HepG2 (cell line): ENCODE results near the gene CASZ1. TPM values are rescaled to one million over a fixed set of nuclear protein-coding genes. Genes with fewer than 3 reads are reported as not detected.

Experiments used
- AKAP8 ChIP-seq: sonication (generic); formaldehyde crosslinking; IDR thresholded peaks from 2 replicates; pipeline ENCODE4 v1.5.1; 2020; ENCODE audit warnings: mild to moderate bottlenecking, missing genetic modification reagents
- CREM ChIP-seq, 2 experiments: sonication (generic) in 1 of 2; formaldehyde crosslinking in 1 of 2; IDR thresholded peaks; 2 replicates each; pipeline versions ENCODE4 v1.4.0 to v1.6.1; 2016 to 2020; ENCODE audit warnings: antibody characterized with exemption in 1 of 2, mild to moderate bottlenecking in 1 of 2, missing genetic modification reagents in 1 of 2
- DNMT3B ChIP-seq: conservative IDR thresholded peaks from 2 replicates; pipeline ENCODE4 v1.6.1; 2016; ENCODE audit warnings: missing biosample characterization, control low read depth
- KLF12 ChIP-seq: sonication (generic); formaldehyde crosslinking; IDR thresholded peaks from 2 replicates; pipeline ENCODE4 v1.4.0; 2020; ENCODE audit warnings: missing genetic modification reagents, borderline replicate concordance
- KLF16 ChIP-seq, 2 experiments: sonication (generic) in 1 of 2; formaldehyde crosslinking in 1 of 2; IDR thresholded peaks; 2 replicates each; pipeline versions ENCODE4 v1.6.1 to v1.8.0; 2016 to 2023; ENCODE audit warnings: missing genetic modification reagents in 2 of 2, missing compliant biosample characterization in 1 of 2
- MED1 ChIP-seq: sonication (generic); formaldehyde crosslinking; IDR thresholded peaks from 2 replicates; pipeline ENCODE4 v1.4.0; 2020; ENCODE audit warnings: missing genetic modification reagents
- MLLT10 ChIP-seq: sonication (generic); formaldehyde crosslinking; IDR thresholded peaks from 2 replicates; pipeline ENCODE4 v1.4.0; 2020; ENCODE audit warnings: missing genetic modification reagents
- MLXIP ChIP-seq: sonication (generic); formaldehyde crosslinking; IDR thresholded peaks from 2 replicates; pipeline ENCODE4 v1.9.0; 2021; ENCODE audit warnings: missing genetic modification reagents, borderline replicate concordance
- NFIC ChIP-seq: IDR thresholded peaks from 2 replicates; pipeline ENCODE4 v1.6.1; 2012; ENCODE audit warnings: mild to moderate bottlenecking, low read length, inconsistent platforms
- SALL1 ChIP-seq: sonication (generic); formaldehyde crosslinking; IDR thresholded peaks from 2 replicates; pipeline ENCODE4 v1.8.0; 2022; ENCODE audit warnings: mild to moderate bottlenecking, missing genetic modification reagents
- TP53 ChIP-seq: sonication (generic); formaldehyde crosslinking; conservative IDR thresholded peaks from 2 replicates; pipeline ENCODE4 v1.4.0; 2020; ENCODE audit warnings: missing genetic modification reagents
- ZBTB33 ChIP-seq: sonication (generic); formaldehyde crosslinking; IDR thresholded peaks from 2 replicates; pipeline ENCODE4 v1.4.0; 2020; ENCODE audit warnings: missing genetic modification reagents
- ZNF331 ChIP-seq: sonication (generic); formaldehyde crosslinking; IDR thresholded peaks from 2 replicates; pipeline ENCODE4 v1.4.0; 2020; ENCODE audit warnings: missing genetic modification reagents
- ZNF766 ChIP-seq: sonication (generic); formaldehyde crosslinking; IDR thresholded peaks from 2 replicates; pipeline ENCODE4 v1.5.0; 2020; ENCODE audit warnings: missing genetic modification reagents, borderline replicate concordance
- ZSCAN21 ChIP-seq: sonication (generic); formaldehyde crosslinking; IDR thresholded peaks from 2 replicates; pipeline ENCODE4 v1.8.0; 2022; ENCODE audit warnings: mild to moderate bottlenecking, missing genetic modification reagents, moderate library complexity, borderline replicate concordance
- polyA plus RNA-seq, 8 experiments: library from polyadenylated mRNA; depleted of rRNA in 3 of 8; stranded (reverse) in 7 of 8; unstranded in 1 of 8; fragments of >200 nt; fragmentation: Illumina TruSeq in 4 of 8; extraction: Trizol in 4 of 8; gene quantifications; 2 replicates each; pipeline versions ENCODE4 v1.2.1 to v1.2.3, GENCODE V29; 2011 to 2016; ENCODE audit warnings: low read depth in 4 of 8, missing spikeins in 1 of 8, mixed read lengths in 1 of 8; ENCODE audit not compliant: insufficient read depth in 1 of 8
- total RNA-seq, 5 experiments: library from RNA; depleted of rRNA; stranded (reverse); fragments of >200 nt; fragmentation: Illumina TruSeq; extraction: Trizol; gene quantifications; 2 replicates each; pipeline ENCODE4 v1.2.3, GENCODE V29; 2016; ENCODE audit warnings: low read depth in 1 of 5
- TF ChIP-seq, protein P1 (sequence below): sonication (generic); formaldehyde crosslinking; IDR thresholded peaks from 2 replicates; pipeline ENCODE4 v1.8.0; 2022; ENCODE audit warnings: missing genetic modification reagents, mild to moderate bottlenecking, moderate library complexity, borderline replicate concordance
- TF ChIP-seq, protein P2 (sequence below): sonication (generic); formaldehyde crosslinking; IDR thresholded peaks from 2 replicates; pipeline ENCODE4 v1.9.0; 2021; ENCODE audit warnings: missing genetic modification reagents, borderline replicate concordance

Gene CASZ1
- total and polyA plus RNA-seq, 2 of the 13 experiments (the other 11 are each of a cell fraction or from before 2014, with no cell fraction given) = 1.9 to 3.7 TPM

- TF ChIP-seq ZNF766 (CRISPR knock-in tag) (no peak; the same call in 1 of the 2 replicates), DNMT3B (0 out of 2 replicates have a peak, but pooled peaks have one; percentile 26), MED1 (peak; percentile 69), ZBTB33 (CRISPR knock-in tag) (peak; percentile 18; the same call in 1 of the 2 replicates), KLF16 (CRISPR knock-in tag; IDR thresholded peaks at IDR 0.05) (peak in 1 of 2 experiments; percentile 48; a peak in 1 of 4 replicates), ZNF331 (CRISPR knock-in tag) (0 out of 2 replicates have a peak, but pooled peaks have one; percentile 54), NFIC (peak; percentile 43; the same call in 1 of the 2 replicates), SALL1 (CRISPR knock-in tag) (peak; percentile 94), TP53 (CRISPR knock-in tag) (no peak), CREM (IDR thresholded peaks at IDR 0.05) (peak; percentile 49; the same call in 1 of the 2 replicates), CREM (CRISPR knock-in tag; IDR thresholded peaks at IDR 0.05) (no peak), AKAP8 (CRISPR knock-in tag) (no peak), MLXIP (CRISPR knock-in tag) (0 out of 2 replicates have a peak, but pooled peaks have one; percentile 10), MLLT10 (CRISPR knock-in tag) (no peak), ZSCAN21 (peak; percentile 34; the same call in 1 of the 2 replicates), KLF12 (CRISPR knock-in tag) (no peak)
- TF ChIP-seq, protein P1, sequence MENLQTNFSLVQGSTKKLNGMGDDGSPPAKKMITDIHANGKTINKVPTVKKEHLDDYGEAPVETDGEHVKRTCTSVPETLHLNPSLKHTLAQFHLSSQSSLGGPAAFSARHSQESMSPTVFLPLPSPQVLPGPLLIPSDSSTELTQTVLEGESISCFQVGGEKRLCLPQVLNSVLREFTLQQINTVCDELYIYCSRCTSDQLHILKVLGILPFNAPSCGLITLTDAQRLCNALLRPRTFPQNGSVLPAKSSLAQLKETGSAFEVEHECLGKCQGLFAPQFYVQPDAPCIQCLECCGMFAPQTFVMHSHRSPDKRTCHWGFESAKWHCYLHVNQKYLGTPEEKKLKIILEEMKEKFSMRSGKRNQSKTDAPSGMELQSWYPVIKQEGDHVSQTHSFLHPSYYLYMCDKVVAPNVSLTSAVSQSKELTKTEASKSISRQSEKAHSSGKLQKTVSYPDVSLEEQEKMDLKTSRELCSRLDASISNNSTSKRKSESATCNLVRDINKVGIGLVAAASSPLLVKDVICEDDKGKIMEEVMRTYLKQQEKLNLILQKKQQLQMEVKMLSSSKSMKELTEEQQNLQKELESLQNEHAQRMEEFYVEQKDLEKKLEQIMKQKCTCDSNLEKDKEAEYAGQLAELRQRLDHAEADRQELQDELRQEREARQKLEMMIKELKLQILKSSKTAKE = 0 out of 2 replicates have a peak, but pooled peaks have one; percentile 20
- TF ChIP-seq, protein P2, sequence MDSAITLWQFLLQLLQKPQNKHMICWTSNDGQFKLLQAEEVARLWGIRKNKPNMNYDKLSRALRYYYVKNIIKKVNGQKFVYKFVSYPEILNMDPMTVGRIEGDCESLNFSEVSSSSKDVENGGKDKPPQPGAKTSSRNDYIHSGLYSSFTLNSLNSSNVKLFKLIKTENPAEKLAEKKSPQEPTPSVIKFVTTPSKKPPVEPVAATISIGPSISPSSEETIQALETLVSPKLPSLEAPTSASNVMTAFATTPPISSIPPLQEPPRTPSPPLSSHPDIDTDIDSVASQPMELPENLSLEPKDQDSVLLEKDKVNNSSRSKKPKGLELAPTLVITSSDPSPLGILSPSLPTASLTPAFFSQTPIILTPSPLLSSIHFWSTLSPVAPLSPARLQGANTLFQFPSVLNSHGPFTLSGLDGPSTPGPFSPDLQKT (CRISPR knock-in tag) = no peak
Measured at GRCh38 chr1:10599194-10599861, 197.1 kb downstream of the CASZ1 start (continued).
